HG03558 (cell line): ENCODE results near the gene MTR.

Experiments used
- ATAC-seq: cut with Tn5 transposase; IDR thresholded peaks from one replicate; pipeline ENCODE4 v1.9.1; 2021; ENCODE audit warnings: moderate number of reproducible peaks; ENCODE audit not compliant: unreplicated experiment; ENCODE audit errors: extremely low read depth

Gene MTR

DNA sequence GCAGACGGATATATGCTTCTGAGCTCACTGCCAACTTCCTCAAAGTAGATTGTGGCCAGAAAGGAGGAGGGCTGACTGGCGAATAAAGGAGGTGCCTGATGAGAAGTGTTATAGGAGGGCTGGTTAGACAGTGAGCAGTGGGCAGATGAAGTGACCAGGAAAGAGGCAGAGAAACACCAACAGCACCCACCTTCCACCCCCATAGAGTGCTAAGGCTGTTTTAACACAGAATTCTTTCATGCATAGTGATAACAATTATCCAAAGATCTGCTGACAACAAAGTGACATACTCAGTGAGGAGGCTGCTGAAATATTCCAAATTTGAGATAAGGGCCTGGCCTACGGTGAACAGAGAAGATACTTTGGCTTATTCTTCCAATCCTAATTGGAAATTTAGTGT is 21.2 kb upstream of the MTR start:
- ATAC-seq, result no peak

DNA sequence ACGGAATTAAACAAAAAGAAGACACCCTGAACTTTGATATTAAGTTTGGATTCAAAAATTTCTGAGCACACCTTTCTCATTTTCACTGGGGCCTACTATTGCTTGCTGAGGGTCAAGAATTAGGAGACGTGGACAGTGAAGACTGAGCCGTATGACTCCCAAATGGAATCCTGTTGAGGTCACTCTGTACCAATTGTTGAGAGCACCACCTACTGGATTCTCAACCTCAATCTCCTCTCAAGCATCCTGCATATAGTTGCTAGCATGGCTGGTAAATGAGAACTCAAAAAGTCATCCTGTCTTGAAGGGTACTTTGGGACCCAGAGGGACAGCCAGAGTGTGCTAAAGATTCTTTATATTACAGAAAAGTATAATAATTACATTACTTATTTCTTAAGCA is 20.2 kb upstream of the MTR start:
- no peak for ATAC-seq

DNA sequence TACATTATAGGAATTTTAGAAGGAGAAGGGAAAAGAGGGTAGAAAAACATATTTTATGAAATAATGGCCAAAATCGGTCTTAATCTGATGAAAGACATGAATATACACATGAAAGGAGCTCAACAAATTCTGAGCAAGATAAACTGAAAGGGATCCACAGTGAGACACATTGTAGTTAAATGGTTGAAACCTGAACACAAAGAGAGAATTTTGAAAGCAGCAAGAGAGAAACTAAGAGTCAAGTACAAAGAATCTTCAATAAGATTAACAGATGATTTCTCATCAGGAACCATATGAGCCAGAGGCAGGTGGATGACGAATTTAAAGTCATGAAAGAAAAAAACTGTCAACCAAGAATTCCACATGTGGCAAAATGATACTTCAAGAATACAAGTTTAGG is 15.8 kb upstream of the MTR start:
- no peak for ATAC-seq

DNA sequence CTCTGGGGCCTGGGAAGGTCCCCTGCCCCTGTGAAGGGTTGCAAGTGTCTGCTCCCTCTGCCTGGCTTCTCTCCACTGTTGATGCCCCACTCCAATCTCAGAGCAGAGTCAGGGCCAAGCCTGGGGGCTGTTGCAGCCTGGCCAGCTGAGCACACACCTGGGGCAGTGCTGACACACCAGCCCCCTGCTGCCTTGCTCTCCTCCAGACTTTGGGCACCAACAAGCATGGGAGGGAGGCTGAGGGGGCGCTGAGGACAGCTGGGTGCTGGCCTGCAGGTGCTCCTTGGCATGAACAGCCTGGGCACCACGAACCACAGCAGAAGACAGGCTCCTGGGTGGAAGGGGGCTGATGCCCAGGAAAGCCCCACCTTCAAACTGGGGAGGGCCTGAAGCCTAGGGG is 9.6 kb upstream of the MTR start:
- no peak for ATAC-seq

DNA sequence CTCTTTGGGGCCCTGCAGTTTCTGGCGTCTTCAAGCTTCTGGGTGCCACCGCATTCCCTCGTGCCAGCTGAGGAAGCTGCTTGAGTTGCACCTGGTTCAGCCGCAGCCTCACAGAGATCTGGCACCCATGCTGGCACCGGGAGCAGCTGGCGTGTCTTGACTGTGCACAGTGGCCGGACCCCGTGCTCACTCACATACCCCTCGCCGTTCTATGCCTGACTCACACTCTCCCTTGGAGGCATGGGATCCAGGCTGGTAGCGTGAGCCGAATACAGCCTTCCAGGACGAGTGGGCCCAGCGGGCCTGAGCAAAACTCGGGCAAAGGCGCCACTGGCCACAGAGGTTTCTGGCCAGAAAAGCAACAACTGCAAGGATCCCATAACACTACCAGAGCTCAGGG is 8.6 kb upstream of the MTR start:
- no peak for ATAC-seq

DNA sequence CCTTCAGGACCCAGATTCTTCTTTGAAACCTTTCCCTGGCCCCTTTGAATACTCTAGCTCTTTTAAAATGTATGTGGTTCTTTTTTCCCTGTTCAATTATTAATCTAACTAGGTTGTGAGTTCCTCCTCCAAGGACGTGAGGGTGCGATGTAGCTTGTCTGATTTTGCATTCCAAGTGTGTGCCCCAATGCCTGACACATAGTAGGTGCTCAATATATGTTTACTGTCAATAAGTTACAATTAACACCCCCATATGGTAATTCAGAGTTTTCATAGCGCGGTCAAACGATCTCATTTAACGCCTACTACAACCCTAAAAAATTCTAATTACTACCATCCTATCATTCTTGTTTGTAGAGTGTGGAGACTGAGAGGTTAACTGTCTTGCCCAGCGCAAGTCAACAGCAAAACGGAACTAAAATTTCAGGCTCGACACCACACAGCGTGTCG is 482 bp upstream of the MTR start:
- no peak for ATAC-seq

DNA sequence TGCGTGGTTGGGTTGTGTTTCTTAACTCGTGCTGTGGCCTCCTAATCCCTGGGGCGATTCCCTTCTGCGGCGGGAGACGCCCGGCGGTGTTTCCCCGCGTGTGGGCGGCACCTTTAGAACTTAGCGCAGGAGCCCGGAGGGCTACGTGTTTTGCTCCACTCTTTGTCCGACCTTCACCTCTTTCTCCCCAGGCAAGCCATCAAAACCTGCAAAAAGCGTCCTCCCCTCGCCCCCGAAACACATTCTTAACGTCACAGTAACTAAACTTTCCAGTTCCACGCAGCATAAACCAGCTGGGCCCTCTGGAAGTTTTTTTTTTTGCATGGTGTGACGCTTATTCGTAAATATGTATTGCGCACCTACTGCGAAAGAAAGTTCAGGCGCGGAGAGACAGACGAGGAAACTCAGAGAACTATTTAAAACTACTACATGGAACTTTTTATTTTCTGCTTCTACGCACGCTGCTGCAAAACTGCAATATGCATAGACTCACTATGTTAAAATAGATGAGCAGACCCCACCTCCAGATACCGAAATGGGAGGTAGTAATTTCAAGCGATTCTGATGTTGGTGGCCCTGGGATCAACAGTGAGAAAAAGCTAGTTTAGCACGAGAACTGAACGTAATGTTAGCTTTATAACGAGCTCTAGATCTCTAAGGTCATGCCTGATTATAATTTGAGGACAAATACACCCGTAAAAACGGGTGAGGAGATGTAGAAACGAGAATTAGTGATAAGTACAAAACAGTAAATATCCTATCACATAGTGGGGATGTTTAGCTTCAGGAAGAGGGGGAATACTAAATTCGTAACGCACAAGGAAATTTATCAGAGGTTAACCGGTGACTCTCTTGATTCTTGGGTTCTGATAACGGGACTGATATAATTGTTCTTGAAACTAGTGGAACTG is 920 bp downstream of the MTR start:
- peak; percentile 6 for ATAC-seq

DNA sequence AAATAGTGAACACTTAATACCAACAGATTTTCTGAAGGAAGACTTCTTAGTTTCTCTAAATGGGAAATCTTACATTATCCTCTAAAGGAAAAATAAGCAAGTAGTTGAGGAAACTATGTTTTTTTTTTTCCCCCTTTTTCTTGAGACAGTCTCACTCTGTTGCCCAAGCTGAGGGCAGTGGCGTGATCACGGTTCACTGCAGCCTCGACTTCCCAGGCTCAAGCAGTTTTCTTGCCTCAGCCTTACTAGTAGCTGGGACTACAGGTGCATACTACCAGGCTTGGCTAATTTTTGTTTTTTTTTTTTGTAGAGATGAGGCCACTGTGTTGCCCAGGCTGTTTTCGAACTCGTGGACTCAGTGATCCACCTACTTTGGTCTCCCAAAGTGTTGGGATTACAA is 3.9 kb downstream of the MTR start:
- no peak for ATAC-seq

DNA sequence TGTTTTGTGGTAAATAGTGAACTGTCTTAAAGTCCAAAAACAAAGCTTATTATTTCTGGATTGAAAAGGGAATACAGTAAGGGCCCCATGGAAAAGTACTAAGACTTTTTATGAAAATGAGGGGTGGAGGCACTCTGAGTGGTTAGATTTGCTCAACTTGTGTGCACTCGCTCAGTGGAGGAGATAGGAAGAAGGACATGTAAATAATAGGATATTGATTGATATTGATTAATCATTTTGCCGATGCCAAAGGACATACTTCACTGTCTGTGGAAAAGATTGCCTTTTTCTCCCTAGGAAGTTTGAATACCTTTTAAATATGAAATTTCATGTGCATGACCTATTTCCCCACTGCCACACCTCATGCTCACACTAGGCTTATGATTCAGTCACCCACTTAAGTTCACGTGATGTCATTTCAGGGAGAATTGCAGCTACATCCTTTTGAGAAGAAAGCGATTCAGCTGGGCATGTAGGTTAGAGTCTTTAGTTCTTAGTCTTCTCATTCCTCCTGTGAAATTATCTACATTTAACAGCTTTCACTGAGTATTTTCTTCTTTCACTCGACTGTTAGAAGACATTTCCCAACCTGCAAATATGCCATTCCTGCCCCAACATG is 5.0 kb downstream of the MTR start:
- ATAC-seq, result no peak

DNA sequence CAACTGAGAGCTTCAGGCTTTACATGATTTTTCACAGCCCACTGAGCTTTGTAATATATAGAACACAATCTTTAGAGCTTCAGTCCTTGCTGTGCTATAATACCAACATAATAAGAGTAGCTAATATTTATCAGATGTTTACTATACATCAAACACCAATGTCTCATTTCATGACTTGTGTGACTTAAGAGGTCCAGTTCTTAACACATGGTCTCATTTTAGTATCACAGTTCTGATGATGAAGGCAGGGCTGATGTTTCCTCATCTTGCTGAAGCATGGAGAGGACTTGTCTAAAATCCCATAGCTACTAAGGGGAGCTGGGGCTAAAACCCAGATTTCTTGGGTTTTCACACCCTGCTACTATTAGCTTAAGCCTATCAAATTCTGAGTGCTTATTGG is 5.5 kb downstream of the MTR start:
- no peak for ATAC-seq

DNA sequence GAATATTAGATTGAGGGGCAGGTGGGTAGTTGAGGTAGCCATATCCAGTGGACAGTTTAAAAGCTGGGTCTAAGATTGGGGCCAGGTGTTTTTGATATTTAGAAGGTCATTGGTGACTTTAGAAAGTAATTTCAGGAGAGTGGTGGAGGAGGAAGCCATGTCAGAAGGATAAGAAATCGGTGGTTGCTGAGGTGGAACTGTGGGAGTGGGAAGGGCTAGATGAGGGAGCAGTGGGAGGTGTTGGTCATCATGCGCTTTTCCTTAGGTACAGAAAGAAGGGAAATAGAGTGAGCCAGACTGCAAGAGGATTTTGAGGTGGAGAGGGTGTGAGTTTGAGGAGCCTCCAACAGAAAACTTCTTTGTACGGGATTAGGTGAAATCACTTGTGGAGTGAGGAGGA is 7.2 kb downstream of the MTR start:
- no peak for ATAC-seq

DNA sequence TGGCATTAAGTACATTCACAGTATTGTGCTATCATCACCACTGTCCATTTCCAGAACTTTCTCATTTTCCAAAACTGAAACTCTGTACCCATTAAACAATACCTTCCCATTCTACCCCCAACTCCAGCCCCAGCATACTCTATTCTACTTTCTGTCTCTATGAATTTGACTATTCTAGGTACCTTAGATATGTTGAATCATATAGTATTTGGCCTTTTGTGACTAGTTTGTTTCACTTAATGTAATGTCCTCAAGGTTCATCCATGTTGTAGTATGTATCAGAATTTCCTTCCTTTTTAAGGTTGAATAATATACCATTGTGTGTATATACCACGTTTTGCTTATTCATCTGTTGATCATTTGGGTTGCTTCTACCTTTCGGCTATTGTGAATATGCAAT is 11.5 kb downstream of the MTR start:
- no peak for ATAC-seq

DNA sequence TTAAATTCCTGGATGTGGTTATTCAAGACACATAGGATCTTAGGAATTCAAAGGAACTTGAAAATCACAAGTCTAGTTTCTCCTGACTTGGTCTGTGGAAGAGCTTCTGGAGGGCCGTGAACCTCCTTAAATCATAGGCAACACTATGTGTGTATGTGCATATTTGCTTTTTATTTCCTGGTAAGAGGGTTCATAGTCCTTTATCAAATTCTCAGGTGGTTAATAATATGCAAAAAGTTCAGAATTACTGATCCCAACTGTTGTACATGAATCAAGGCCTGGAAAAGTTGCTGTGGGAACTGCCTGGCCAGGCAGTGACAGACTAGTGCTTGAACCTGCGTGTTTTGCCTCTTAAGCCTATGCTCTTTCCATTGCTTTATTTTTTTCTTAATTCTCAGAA is 12.9 kb downstream of the MTR start:
- no peak for ATAC-seq

DNA sequence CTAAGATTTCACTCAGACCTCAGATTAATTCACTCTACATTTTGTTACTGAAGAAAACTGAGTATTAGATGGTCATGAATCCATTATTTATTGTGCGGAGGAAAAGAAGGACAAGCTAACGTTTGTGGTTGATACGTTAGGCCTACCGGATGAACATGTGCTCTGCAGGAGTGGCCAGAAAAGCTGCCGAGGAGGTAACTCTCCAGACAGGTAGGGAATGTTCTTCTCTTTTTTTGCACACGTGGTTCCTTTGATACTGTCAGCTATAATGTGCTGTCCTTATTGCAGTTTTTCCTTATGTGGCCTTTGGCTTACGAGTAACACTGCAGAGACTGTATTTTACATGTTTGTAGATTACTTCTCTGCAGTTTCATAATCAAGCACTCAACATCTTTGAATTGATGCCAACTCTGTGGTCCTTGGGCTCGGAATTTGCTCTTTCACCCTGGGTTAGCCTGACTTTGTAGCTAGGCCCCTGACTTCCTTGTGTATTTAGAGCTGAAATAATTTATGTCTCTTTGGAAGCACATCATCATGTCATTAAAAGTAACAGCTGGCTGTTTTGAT is 13.6 kb downstream of the MTR start:
- ATAC-seq, result no peak

DNA sequence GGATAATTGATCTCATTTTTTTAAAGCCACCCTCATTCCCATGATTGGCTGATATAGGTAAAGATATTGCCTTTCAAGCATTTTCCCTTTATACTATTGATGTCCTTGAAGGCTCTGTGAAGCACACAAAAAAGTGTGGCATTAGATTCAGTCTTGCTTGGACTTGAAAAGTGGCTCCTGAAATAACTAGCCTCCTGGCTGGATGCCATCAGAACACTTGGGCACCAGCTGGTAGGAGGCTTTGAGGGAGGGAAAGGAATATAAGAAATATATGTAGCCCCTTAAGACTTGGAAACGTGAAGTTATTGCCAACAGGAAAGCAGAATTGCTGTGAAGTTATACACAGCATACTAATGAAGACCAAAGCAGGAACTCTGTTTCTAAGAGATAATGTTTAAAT is 14.1 kb downstream of the MTR start:
- ATAC-seq, result no peak

DNA sequence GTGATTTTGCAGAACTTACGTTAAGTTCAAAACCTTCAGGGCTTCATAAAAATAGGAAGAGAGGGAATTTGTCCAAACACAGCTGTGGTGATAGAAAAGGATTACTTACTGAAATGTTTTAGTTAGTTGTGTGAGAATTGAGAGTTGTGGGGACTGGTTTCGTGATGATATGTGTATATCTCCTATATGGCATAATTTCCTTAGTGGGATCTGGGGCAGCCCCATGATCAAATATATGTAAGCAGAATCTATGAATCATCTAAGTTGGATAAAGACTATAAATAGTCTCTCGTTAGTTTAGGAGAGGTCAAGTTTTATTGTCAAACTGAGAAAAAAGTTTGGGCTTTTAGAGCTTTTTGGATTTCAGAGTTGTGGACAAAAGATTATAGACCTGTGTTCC is 14.9 kb downstream of the MTR start:
- ATAC-seq, result no peak

DNA sequence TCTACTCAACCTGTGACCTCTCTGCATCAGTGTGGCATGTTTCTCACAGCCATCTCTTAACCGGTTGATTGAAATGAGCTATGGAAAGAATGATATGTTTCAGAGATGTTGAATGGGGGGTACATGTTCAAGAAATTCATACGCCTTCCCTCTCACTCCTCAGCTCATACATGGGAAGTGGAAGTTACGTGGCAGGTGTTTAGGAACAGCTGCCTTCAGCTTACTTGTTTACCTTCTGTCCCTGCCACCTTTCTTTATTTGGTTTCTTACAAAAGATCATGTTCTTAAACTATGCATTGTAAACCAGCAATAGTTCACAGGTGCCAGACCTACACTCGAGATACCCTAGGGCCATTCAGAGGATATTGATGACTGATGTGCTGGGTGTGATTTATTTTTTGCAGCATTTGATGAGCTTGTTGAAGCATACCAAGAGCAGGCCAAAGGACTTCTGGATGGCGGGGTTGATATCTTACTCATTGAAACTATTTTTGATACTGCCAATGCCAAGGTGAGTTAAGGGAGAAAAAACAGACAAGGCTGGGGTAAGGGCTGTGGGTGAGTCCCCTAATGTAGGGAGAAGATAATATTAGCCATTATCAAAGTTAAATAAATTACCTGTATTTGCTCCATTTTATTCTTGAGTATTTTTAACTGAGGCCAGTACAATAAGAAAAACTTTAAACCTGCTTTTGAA is 17.4 kb downstream of the MTR start:
- no peak for ATAC-seq

DNA sequence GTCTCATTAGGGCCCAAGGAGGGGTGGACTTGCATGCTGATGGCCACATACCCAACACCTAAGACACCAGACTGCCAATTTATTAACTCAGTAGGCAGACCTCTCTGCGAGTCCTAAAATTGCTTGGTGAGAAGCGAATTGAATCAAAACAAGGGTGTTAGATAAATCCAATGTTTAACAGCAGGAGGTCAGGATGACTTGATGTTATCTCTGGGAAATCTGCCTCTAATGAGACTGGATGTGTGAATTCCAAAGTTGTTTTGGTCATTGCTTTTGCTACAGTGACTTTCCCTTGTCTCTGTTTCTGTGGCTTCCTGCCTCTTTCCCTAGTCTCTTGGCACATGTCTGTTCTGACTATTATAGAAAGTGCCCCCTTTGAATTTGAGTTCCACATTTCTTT is 20.8 kb downstream of the MTR start:
- no peak for ATAC-seq

DNA sequence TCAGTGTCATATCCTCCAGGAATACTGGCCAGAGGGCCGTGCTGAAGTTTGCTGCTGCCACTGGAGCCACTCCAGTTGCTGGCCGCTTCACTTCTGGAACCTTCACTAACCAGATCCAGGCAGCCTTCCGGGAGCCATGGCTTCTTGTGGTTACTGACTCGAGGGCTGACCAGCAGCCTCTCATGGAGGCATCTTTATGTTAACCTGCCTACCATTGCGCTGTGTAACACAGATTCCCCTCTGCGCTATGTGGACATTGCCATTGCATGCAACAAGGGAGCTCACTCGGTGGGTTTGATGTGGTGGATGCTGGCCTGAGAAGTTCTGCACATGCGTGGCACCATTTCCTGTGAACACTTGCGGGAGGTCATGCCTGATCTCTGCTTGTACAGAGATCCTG is 24.8 kb downstream of the MTR start:
- no peak for ATAC-seq

DNA sequence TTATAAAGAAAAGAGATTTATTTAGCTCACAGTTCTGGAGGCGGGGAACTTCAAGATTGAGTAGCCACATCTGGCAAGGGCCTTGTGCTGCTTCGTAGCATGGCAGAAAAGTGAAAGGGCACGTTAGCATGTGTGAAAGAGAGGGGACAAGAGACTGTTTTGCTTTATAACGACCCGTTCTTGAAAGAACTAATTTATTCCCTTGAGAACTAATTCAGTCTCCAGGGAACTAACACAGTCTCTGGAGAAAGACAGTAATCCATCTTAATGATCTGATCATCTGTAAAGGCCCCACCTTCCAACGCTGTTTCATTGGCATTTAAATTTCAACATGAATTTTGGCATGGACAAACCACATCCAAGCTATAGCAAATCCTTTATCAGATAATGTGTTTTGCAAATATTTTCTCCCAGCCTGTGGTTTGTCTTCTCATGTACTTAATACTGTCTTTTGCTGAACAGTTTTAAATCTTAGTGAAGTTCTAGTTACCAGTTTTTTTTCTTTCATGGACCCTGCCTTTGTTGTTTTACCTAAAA is 26.1 kb downstream of the MTR start:
- no peak for ATAC-seq

DNA sequence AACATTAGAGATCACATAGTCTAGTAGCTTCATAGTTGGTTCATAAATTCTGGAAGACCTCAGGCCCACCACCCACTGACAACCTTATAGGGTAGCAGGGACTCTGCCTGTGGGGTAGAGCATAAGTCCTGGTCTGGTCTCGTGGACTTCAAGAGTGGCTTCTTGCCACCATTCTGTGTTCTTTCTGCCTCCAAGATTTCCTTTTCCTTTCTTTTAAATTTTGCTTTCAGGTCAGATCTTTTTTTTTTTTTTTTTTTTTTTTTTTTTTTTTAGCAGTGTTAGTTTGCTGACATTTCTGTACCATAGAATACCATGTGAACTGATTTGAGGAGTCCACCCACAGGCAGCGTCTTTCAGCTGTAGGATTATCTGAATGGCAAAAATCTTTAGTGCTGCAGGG is 28.5 kb downstream of the MTR start:
- no peak for ATAC-seq
